H9 (cell line): ENCODE measurements around the gene DTD1. TPM values are rescaled to one million over a fixed set of nuclear protein-coding genes. Genes with fewer than 3 reads are reported as not detected.

Experiments used
- DNase-seq: peaks from one replicate; pipeline ENCODE4 v3.0.0-alpha.2; 2017
- H2AFZ ChIP-seq: one replicate; pipeline ENCODE4 v1.6.1; 2013; ENCODE audit warnings: mild to moderate bottlenecking, low read length, control low read depth, moderate library complexity
- H2AK5ac ChIP-seq: 2 replicates; pipeline ENCODE4 v1.6.1; 2013; ENCODE audit warnings: low read length, control low read depth, mixed read lengths; ENCODE audit not compliant: insufficient read length
- H2BK120ac ChIP-seq: one replicate; pipeline ENCODE4 v1.6.1; 2013; ENCODE audit warnings: low read depth, mild to moderate bottlenecking, low read length, control low read depth, inconsistent platforms; ENCODE audit not compliant: poor library complexity, severe bottlenecking
- H2BK12ac ChIP-seq: 2 replicates; pipeline ENCODE4 v1.6.1; 2013; ENCODE audit warnings: low read length, control low read depth, mixed read lengths, low read depth; ENCODE audit not compliant: insufficient read length
- H2BK15ac ChIP-seq: 2 replicates; pipeline ENCODE4 v1.6.1; 2013; ENCODE audit warnings: low read depth, low read length, control low read depth
- H2BK20ac ChIP-seq: one replicate; pipeline ENCODE4 v1.6.1; 2013; ENCODE audit warnings: low read depth, mild to moderate bottlenecking, low read length, control low read depth, inconsistent platforms; ENCODE audit not compliant: poor library complexity, severe bottlenecking
- H2BK5ac ChIP-seq: 2 replicates; pipeline ENCODE4 v1.6.1; 2013; ENCODE audit warnings: low read length, control low read depth, mixed read lengths; ENCODE audit not compliant: insufficient read length
- H3K14ac ChIP-seq: 2 replicates; pipeline ENCODE4 v1.6.1; 2013; ENCODE audit warnings: low read length, control low read depth; ENCODE audit not compliant: insufficient read depth
- H3K18ac ChIP-seq: 2 replicates; pipeline ENCODE4 v1.6.1; 2013; ENCODE audit warnings: low read depth, mild to moderate bottlenecking, mixed read lengths, low read length, control low read depth; ENCODE audit not compliant: insufficient read length
- H3K23ac ChIP-seq: 2 replicates; pipeline ENCODE4 v1.6.1; 2013; ENCODE audit warnings: low read length, control low read depth, mixed read lengths, low read depth; ENCODE audit not compliant: insufficient read length
- H3K23me2 ChIP-seq: 2 replicates; pipeline ENCODE4 v1.6.1; 2013; ENCODE audit warnings: low read depth, mild to moderate bottlenecking, mixed read lengths, low read length, control low read depth; ENCODE audit not compliant: insufficient read length, poor library complexity, severe bottlenecking
- H3K27ac ChIP-seq: 2 replicates; pipeline ENCODE4 v1.5.1; 2013; ENCODE audit warnings: low read length, control low read depth, mixed read lengths, low read depth; ENCODE audit not compliant: insufficient read length
- H3K27me3 ChIP-seq: 2 replicates; pipeline ENCODE4 v1.6.1; 2013; ENCODE audit warnings: low read length, control low read depth, inconsistent platforms; ENCODE audit not compliant: insufficient read depth
- H3K4ac ChIP-seq: 2 replicates; pipeline ENCODE4 v1.6.1; 2013; ENCODE audit warnings: low read depth, mild to moderate bottlenecking, control low read depth, inconsistent platforms, low read length, moderate library complexity
- H3K4me1 ChIP-seq: 2 replicates; pipeline ENCODE4 v1.6.1; 2013; ENCODE audit warnings: low read length, control low read depth, inconsistent platforms; ENCODE audit not compliant: insufficient read depth
- H3K4me2 ChIP-seq: 2 replicates; pipeline ENCODE4 v1.6.1; 2013; ENCODE audit warnings: low read length, control low read depth, mixed read lengths; ENCODE audit not compliant: insufficient read length, insufficient read depth
- H3K56ac ChIP-seq: 2 replicates; pipeline ENCODE4 v1.6.1; 2013; ENCODE audit warnings: low read depth, mild to moderate bottlenecking, mixed read lengths, low read length, control low read depth; ENCODE audit not compliant: insufficient read length
- H3K79me1 ChIP-seq: 2 replicates; pipeline ENCODE4 v1.6.1; 2013; ENCODE audit warnings: low read depth, mild to moderate bottlenecking, moderate library complexity, low read length, control low read depth, inconsistent platforms; ENCODE audit not compliant: insufficient read depth, poor library complexity, severe bottlenecking
- H3K79me2 ChIP-seq: 2 replicates; pipeline ENCODE4 v1.6.1; 2013; ENCODE audit warnings: low read length, control low read depth, inconsistent platforms; ENCODE audit not compliant: insufficient read depth
- H3K9ac ChIP-seq: 2 replicates; pipeline ENCODE4 v1.6.1; 2013; ENCODE audit warnings: low read length, control low read depth, mixed read lengths; ENCODE audit not compliant: insufficient read length; ENCODE audit errors: extremely low read depth
- H3K9me3 ChIP-seq: one replicate; pipeline ENCODE4 v1.6.1; 2013; ENCODE audit warnings: low read depth, low read length, inconsistent platforms; ENCODE audit not compliant: control insufficient read depth
- H3T11ph ChIP-seq: one replicate; pipeline ENCODE4 v1.6.1; 2013; ENCODE audit warnings: mild to moderate bottlenecking, low read length, control low read depth, inconsistent platforms
- H4K20me1 ChIP-seq: one replicate; pipeline ENCODE4 v1.6.1; 2013; ENCODE audit not compliant: control insufficient read depth, insufficient read length, insufficient read depth
- H4K5ac ChIP-seq: 2 replicates; pipeline ENCODE4 v1.6.1; 2013; ENCODE audit warnings: low read depth, mild to moderate bottlenecking, mixed read lengths, low read length, control low read depth; ENCODE audit not compliant: insufficient read length
- H4K8ac ChIP-seq: replicated peaks from 2 replicates; pipeline ENCODE4 v1.6.1; 2013; ENCODE audit warnings: low read length, control low read depth, mixed read lengths, low read depth; ENCODE audit not compliant: insufficient read length
- H4K91ac ChIP-seq: 2 replicates; pipeline ENCODE4 v1.6.1; 2013; ENCODE audit warnings: low read depth, mild to moderate bottlenecking, moderate library complexity, mixed read lengths, low read length, control low read depth; ENCODE audit not compliant: insufficient read length
- H3K27ac Mint-ChIP-seq, 3 experiments: 2 replicates in 2 of 3; 3 replicates in 1 of 3; pipeline ENCODE4 v1.8.0; 2020 to 2021; ENCODE audit warnings: mixed read lengths in 3 of 3, mild to moderate bottlenecking in 1 of 3, moderate library complexity in 1 of 3
- H3K27me3 Mint-ChIP-seq: 2 replicates; pipeline ENCODE4 v1.8.0; 2021; ENCODE audit warnings: low read depth, mild to moderate bottlenecking, moderate library complexity, mixed read lengths
- H3K36me3 Mint-ChIP-seq, 3 experiments: 2 replicates in 2 of 3; 3 replicates in 1 of 3; pipeline ENCODE4 v1.8.0; 2020 to 2021; ENCODE audit warnings: low read depth in 3 of 3, mixed read lengths in 3 of 3; ENCODE audit not compliant: insufficient read depth in 1 of 3
- H3K4me1 Mint-ChIP-seq, 2 experiments: 2 replicates each; pipeline ENCODE4 v1.8.0; 2020; ENCODE audit warnings: mixed read lengths in 2 of 2
- H3K4me3 Mint-ChIP-seq, 2 experiments: 2 replicates in 1 of 2; 3 replicates in 1 of 2; pipeline ENCODE4 v1.8.0; 2020 to 2021; ENCODE audit warnings: mild to moderate bottlenecking in 2 of 2, mixed read lengths in 2 of 2, moderate library complexity in 1 of 2
- H3K9me3 Mint-ChIP-seq, 2 experiments: 2 replicates in 1 of 2; 3 replicates in 1 of 2; pipeline ENCODE4 v1.8.0; 2020; ENCODE audit warnings: mild to moderate bottlenecking in 2 of 2, mixed read lengths in 2 of 2, moderate library complexity in 1 of 2
- WGBS: extraction: QIAGEN DNeasy Blood & Tissue Kit; methylation state at CpG from one replicate; pipeline ENCODE4 v1.1.7; 2013; ENCODE audit warnings: missing lambda C conversion rate, low lambda C conversion rate, mixed read lengths; ENCODE audit not compliant: insufficient read length; ENCODE audit errors: extremely low coverage; 5-methylcytosine and 5-hydroxymethylcytosine counted together
- total RNA-seq: library from RNA; stranded (reverse); gene quantifications from 2 replicates; pipeline ENCODE4 v1.2.1, GENCODE V29; 2021
- TF ChIP-seq, protein P1 (sequence below): fragments of 200-600 bp; sonication (generic); conservative IDR thresholded peaks from 3 replicates; pipeline ENCODE4 v1.8.0; 2021; ENCODE audit warnings: antibody characterized with exemption, mild to moderate bottlenecking

Gene DTD1
- total RNA-seq, 1 experiment from 2014 or later = 62.0 TPM

DNA sequence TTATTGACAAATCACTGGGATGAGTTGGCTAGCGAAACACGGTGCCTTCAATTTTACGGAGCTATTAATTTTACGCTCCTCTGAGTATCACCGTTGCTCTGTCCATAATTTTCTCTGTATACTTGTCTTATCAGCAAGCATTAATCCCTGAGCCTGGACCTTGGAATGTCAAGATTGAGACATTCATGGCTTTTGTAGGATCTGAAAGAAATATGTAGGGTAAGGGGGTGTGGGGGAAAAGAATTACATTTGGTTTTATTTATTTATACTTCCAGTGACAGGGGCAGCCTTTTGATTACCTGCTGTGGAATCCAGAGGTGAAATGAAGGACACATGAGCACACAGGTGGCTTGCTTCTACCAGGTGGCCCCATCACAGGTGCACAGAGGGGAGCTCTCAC, 46.6 kb downstream of the DTD1 start:
- no peak overlapping the region; a peak in 2 of 7 replicates for H3K27ac Mint-ChIP-seq
- H3K27ac ChIP-seq = no peak overlapping the region
- H3K4ac ChIP-seq = no peak overlapping the region
- H3K56ac ChIP-seq = no peak overlapping the region
- DNase-seq = no peak
- H3K23me2 ChIP-seq = no peaks in the 10 kb centered on the region
- no peak overlapping the region for H4K91ac ChIP-seq
- no peak overlapping the region for H2BK15ac ChIP-seq
- no peak overlapping the region for H2BK12ac ChIP-seq
- peaks cover 2 to 8% (median 3%) of the 10 kb centered on the region in 3 experiments; a peak in 3 of 7 replicates for H3K36me3 Mint-ChIP-seq
- no peaks in the 10 kb centered on the region for H3K9me3 Mint-ChIP-seq
- no peaks in the 10 kb centered on the region for H3K27me3 ChIP-seq
- no peak overlapping the region for H2AFZ ChIP-seq
- H2AK5ac ChIP-seq = no peak overlapping the region
- H2BK5ac ChIP-seq = no peak overlapping the region
- no peak overlapping the region for H3K4me2 ChIP-seq
- no peak overlapping the region for H2BK120ac ChIP-seq
- H3K79me1 ChIP-seq = no peaks in the 10 kb centered on the region
- TF ChIP-seq, protein P1, sequence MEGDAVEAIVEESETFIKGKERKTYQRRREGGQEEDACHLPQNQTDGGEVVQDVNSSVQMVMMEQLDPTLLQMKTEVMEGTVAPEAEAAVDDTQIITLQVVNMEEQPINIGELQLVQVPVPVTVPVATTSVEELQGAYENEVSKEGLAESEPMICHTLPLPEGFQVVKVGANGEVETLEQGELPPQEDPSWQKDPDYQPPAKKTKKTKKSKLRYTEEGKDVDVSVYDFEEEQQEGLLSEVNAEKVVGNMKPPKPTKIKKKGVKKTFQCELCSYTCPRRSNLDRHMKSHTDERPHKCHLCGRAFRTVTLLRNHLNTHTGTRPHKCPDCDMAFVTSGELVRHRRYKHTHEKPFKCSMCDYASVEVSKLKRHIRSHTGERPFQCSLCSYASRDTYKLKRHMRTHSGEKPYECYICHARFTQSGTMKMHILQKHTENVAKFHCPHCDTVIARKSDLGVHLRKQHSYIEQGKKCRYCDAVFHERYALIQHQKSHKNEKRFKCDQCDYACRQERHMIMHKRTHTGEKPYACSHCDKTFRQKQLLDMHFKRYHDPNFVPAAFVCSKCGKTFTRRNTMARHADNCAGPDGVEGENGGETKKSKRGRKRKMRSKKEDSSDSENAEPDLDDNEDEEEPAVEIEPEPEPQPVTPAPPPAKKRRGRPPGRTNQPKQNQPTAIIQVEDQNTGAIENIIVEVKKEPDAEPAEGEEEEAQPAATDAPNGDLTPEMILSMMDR = no peak
- no peak overlapping the region for H3K9ac ChIP-seq
- no peaks in the 10 kb centered on the region for H3K27me3 Mint-ChIP-seq
- no peaks in the 10 kb centered on the region for H3K79me2 ChIP-seq
- no peak overlapping the region for H3K14ac ChIP-seq
- no CpG with 5 or more reads among the region's 5 CpGs for WGBS
- no peaks in the 10 kb centered on the region for H3K4me1 ChIP-seq
- no peaks in the 10 kb centered on the region for H4K20me1 ChIP-seq
- no peak overlapping the region for H3K4me3 Mint-ChIP-seq
- no peak overlapping the region for H3T11ph ChIP-seq
- H3K4me1 Mint-ChIP-seq = peaks cover 3 to 5% of the 10 kb centered on the region in 2 experiments; a peak in 2 of 4 replicates
- no peak overlapping the region for H2BK20ac ChIP-seq
- no peak overlapping the region for H3K18ac ChIP-seq
- no peaks in the 10 kb centered on the region for H3K9me3 ChIP-seq
- H4K8ac ChIP-seq = no peak overlapping the region
- H4K5ac ChIP-seq = no peak overlapping the region
- no peak overlapping the region for H3K23ac ChIP-seq
